ENCODE results near the gene CCDC201. TPM values are rescaled to one million over a fixed set of nuclear protein-coding genes. Genes with fewer than 3 reads are reported as not detected.

The CCDC201 gene
- total RNA-seq, 1 experiment from 2014 or later = not detected

- Mint-ChIP-seq H3K36me3 (ENCODE audit: insufficient read depth in 1 of 3, low read depth in 3 of 3) (no peaks in the 10 kb centered on the region), H3K4me3 (no peak overlapping the region), H3K4me1 (peaks cover 3% of the 10 kb centered on the region in 2 experiments; a peak in 3 of 4 replicates), H3K27ac (no peak overlapping the region; a peak in 1 of 7 replicates), H3K27me3 (ENCODE audit: low read depth) (peaks cover 31% of the 10 kb centered on the region), H3K9me3 (peaks cover 0 to 4% of the 10 kb centered on the region in 2 experiments; a peak in 2 of 5 replicates)
- Histone ChIP-seq H4K20me1 (ENCODE audit: control insufficient read depth, insufficient read depth, insufficient read length) (no peaks in the 10 kb centered on the region), H3K27me3 (ENCODE audit: insufficient read depth, low read length) (no peaks in the 10 kb centered on the region), H2BK5ac (ENCODE audit: insufficient read length, low read length) (no peak overlapping the region), H3T11ph (ENCODE audit: low read length) (no peak overlapping the region), H2AK5ac (ENCODE audit: insufficient read length, low read length) (no peak overlapping the region), H4K8ac (replicated peaks; ENCODE audit: insufficient read length, low read depth, low read length) (no peak overlapping the region), H3K4ac (ENCODE audit: low read depth, low read length) (no peak overlapping the region), H2AFZ (ENCODE audit: low read length) (no peak overlapping the region), H3K9ac (ENCODE audit: extremely low read depth, insufficient read length, low read length) (no peak overlapping the region), H3K79me1 (ENCODE audit: insufficient read depth, low read depth, low read length, poor library complexity, severe bottlenecking) (no peaks in the 10 kb centered on the region), H3K18ac (ENCODE audit: insufficient read length, low read depth, low read length) (no peak overlapping the region), H2BK120ac (ENCODE audit: low read depth, low read length, poor library complexity, severe bottlenecking) (no peak overlapping the region), H3K79me2 (ENCODE audit: insufficient read depth, low read length) (no peaks in the 10 kb centered on the region), H3K4me2 (ENCODE audit: insufficient read depth, insufficient read length, low read length) (no peak overlapping the region), H3K4me1 (ENCODE audit: insufficient read depth, low read length) (no peaks in the 10 kb centered on the region), H3K56ac (ENCODE audit: insufficient read length, low read depth, low read length) (no peak overlapping the region), H3K23ac (ENCODE audit: insufficient read length, low read depth, low read length) (no peak overlapping the region), H4K5ac (ENCODE audit: insufficient read length, low read depth, low read length) (no peak overlapping the region), H3K27ac (ENCODE audit: insufficient read length, low read depth, low read length) (no peak overlapping the region), H2BK12ac (ENCODE audit: insufficient read length, low read depth, low read length) (no peak overlapping the region), H2BK15ac (ENCODE audit: low read depth, low read length) (no peak overlapping the region), H2BK20ac (ENCODE audit: low read depth, low read length, poor library complexity, severe bottlenecking) (no peak overlapping the region), H4K91ac (ENCODE audit: insufficient read length, low read depth, low read length) (no peak overlapping the region), H3K9me3 (ENCODE audit: control insufficient read depth, low read depth, low read length) (no peaks in the 10 kb centered on the region), H3K23me2 (ENCODE audit: insufficient read length, low read depth, low read length, poor library complexity, severe bottlenecking) (no peaks in the 10 kb centered on the region), H3K14ac (ENCODE audit: insufficient read depth, low read length) (no peak overlapping the region)
- TF ChIP-seq CTCF (conservative IDR thresholded peaks at IDR 0.05) = peak; percentile 44; the same call in 2 of the 3 replicates
- no peak for DNase-seq
- WGBS (ENCODE audit: extremely low coverage, insufficient read length, low lambda C conversion rate) = no CpG with 5 or more reads among the region's 1 CpG
These were observed 29.9 kb upstream of the CCDC201 start for GRCh38 chr7:45902820-45903219.

Measured in H9 (cell line).